H1 (cell line): ENCODE measurements around the gene GJB3. TPM values are rescaled to one million over a fixed set of nuclear protein-coding genes. Genes with fewer than 3 reads are reported as not detected.

Source experiments
- CTCF ChIA-PET: fragments of 300-600 bp; sonication (Branson Sonifier 250); formaldehyde crosslinking; loops from one replicate; lab custom pipeline; 2021; ENCODE audit not compliant: partially characterized antibody; lab: Charles Lee
- POLR2A ChIA-PET: fragments of 300-600 bp; sonication (Branson Sonifier 250); formaldehyde crosslinking; loops from one replicate; lab custom pipeline; 2021; ENCODE audit warnings: inconsistent platforms; ENCODE audit not compliant: partially characterized antibody; lab: Charles Lee
- DNase-seq, 2 experiments: peaks; one replicate each; pipeline versions ENCODE4 v3.0.0 to v3.0.0-alpha.2; 2010 to 2022; ENCODE audit warnings: low spot score in 2 of 2, low read depth in 1 of 2, mixed read lengths in 1 of 2
- FAIRE-seq: peaks from 2 replicates; lab custom pipeline; 2011; peaks lifted over from hg19 to GRCh38; lab: Jason Lieb, UNC
- H2AFZ ChIP-seq: 2 replicates; pipeline ENCODE4 v1.8.1; 2012; ENCODE audit warnings: low read length, inconsistent platforms
- H2AK5ac ChIP-seq: 2 replicates; pipeline ENCODE4 v1.6.1; 2013; ENCODE audit warnings: low read depth, low read length
- H2BK120ac ChIP-seq: replicated peaks from 2 replicates; pipeline ENCODE3; 2013; ENCODE audit warnings: low read depth, low read length, inconsistent platforms
- H2BK12ac ChIP-seq: 2 replicates; pipeline ENCODE4 v1.6.1; 2013; ENCODE audit warnings: low read depth, low read length
- H2BK15ac ChIP-seq: 2 replicates; pipeline ENCODE4 v1.6.1; 2013; ENCODE audit warnings: low read length
- H2BK20ac ChIP-seq: 2 replicates; pipeline ENCODE4 v1.6.1; 2013; ENCODE audit warnings: low read length
- H2BK5ac ChIP-seq: 2 replicates; pipeline ENCODE4 v1.6.1; 2013; ENCODE audit warnings: low read depth, low read length
- H3K14ac ChIP-seq: 2 replicates; pipeline ENCODE4 v1.6.1; 2013; ENCODE audit warnings: inconsistent platforms; ENCODE audit not compliant: insufficient read length
- H3K18ac ChIP-seq: 2 replicates; pipeline ENCODE4 v1.6.1; 2013; ENCODE audit warnings: low read length; ENCODE audit errors: extremely low read depth
- H3K23ac ChIP-seq: 2 replicates; pipeline ENCODE4 v1.6.1; 2013; ENCODE audit warnings: inconsistent platforms; ENCODE audit not compliant: insufficient read length
- H3K23me2 ChIP-seq: 2 replicates; pipeline ENCODE4 v1.6.1; 2013; ENCODE audit warnings: low read depth, low read length
- H3K27ac ChIP-seq: 2 replicates; pipeline ENCODE4 v1.6.1; 2011; ENCODE audit warnings: low read depth, low read length, inconsistent platforms
- H3K27me3 ChIP-seq, 4 experiments: replicated peaks in 1 of 4; 1 replicate in 1 of 4; 2 replicates in 3 of 4; pipeline versions ENCODE4 v1.6.1 to v1.8.1; 2011 to 2013; ENCODE audit warnings: low read length in 3 of 4, mild to moderate bottlenecking in 3 of 4, inconsistent platforms in 2 of 4, mixed read lengths in 2 of 4, moderate library complexity in 1 of 4; ENCODE audit not compliant: control insufficient read depth in 3 of 4, insufficient read depth in 3 of 4; ENCODE audit errors: extremely low read depth in 1 of 4
- H3K36me3 ChIP-seq, 4 experiments: 2 replicates each; pipeline versions ENCODE4 v1.6.1 to v1.8.1; 2011 to 2013; ENCODE audit warnings: mild to moderate bottlenecking in 4 of 4, low read length in 3 of 4, moderate library complexity in 2 of 4, control low read depth in 1 of 4, inconsistent platforms in 1 of 4; ENCODE audit not compliant: insufficient read depth in 4 of 4, control insufficient read depth in 2 of 4
- H3K4ac ChIP-seq: replicated peaks from 2 replicates; pipeline ENCODE3; 2013; ENCODE audit warnings: low read length, low read depth, mixed read lengths, inconsistent platforms; ENCODE audit not compliant: insufficient read length
- H3K4me1 ChIP-seq, 4 experiments: replicated peaks in 1 of 4; 1 replicate in 1 of 4; 2 replicates in 3 of 4; pipeline versions ENCODE4 v1.6.1 to v1.8.1; 2011 to 2013; ENCODE audit warnings: low read length in 3 of 4, inconsistent platforms in 2 of 4, mixed read lengths in 1 of 4; ENCODE audit not compliant: insufficient read depth in 4 of 4, control insufficient read depth in 3 of 4
- H3K4me2 ChIP-seq, 2 experiments: 2 replicates each; pipeline versions ENCODE4 v1.6.1 to v1.8.1; 2011 to 2013; ENCODE audit warnings: low read depth in 2 of 2, low read length in 2 of 2, control low read depth in 1 of 2, inconsistent platforms in 1 of 2, mild to moderate bottlenecking in 1 of 2; ENCODE audit not compliant: insufficient read depth in 1 of 2
- H3K4me3 ChIP-seq, 4 experiments: fragments of 200-600, 300-600 bp in 1 of 4; sonication (generic), shearing (Covaris generic), sonication (Bioruptor Twin) in 1 of 4; 2 replicates each; pipeline versions ENCODE4 v1.5.1 to v1.8.1; 2011 to 2016; ENCODE audit warnings: low read length in 4 of 4, low read depth in 3 of 4, control low read depth in 2 of 4, inconsistent platforms in 2 of 4, mild to moderate bottlenecking in 2 of 4, mixed read lengths in 1 of 4, moderate library complexity in 1 of 4; ENCODE audit not compliant: insufficient read depth in 2 of 4; ENCODE audit errors: extremely low read depth in 1 of 4
- H3K56ac ChIP-seq: replicated peaks from 2 replicates; pipeline ENCODE3; 2013; ENCODE audit warnings: low read depth, mild to moderate bottlenecking, mixed read lengths, low read length, inconsistent platforms; ENCODE audit not compliant: insufficient read length
- H3K79me1 ChIP-seq: 2 replicates; pipeline ENCODE4 v1.6.1; 2013; ENCODE audit warnings: low read depth, low read length, control low read depth
- H3K79me2 ChIP-seq, 2 experiments: 2 replicates each; pipeline versions ENCODE4 v1.6.1 to v1.8.1; 2012 to 2013; ENCODE audit warnings: low read length in 2 of 2, mild to moderate bottlenecking in 2 of 2, inconsistent platforms in 1 of 2; ENCODE audit not compliant: insufficient read depth in 2 of 2, control insufficient read depth in 1 of 2
- H3K9ac ChIP-seq, 4 experiments: replicated peaks in 1 of 4; 1 replicate in 1 of 4; 2 replicates in 3 of 4; pipeline versions ENCODE4 v1.6.1 to v1.8.1; 2011 to 2013; ENCODE audit warnings: low read depth in 3 of 4, low read length in 3 of 4, control low read depth in 2 of 4, mild to moderate bottlenecking in 2 of 4, moderate library complexity in 2 of 4, inconsistent platforms in 1 of 4; ENCODE audit errors: extremely low read depth in 1 of 4
- H3K9me3 ChIP-seq, 2 experiments: 2 replicates each; pipeline versions ENCODE4 v1.6.1 to v1.8.1; 2012 to 2013; ENCODE audit warnings: mild to moderate bottlenecking in 2 of 2, moderate library complexity in 2 of 2, control low read depth in 1 of 2, inconsistent platforms in 1 of 2, low read depth in 1 of 2, low read length in 1 of 2, mixed read lengths in 1 of 2; ENCODE audit not compliant: insufficient read depth in 2 of 2
- H4K20me1 ChIP-seq, 2 experiments: replicated peaks in 1 of 2; 2 replicates each; pipeline versions ENCODE3 to v1.8.1; 2011 to 2013; ENCODE audit warnings: inconsistent platforms in 2 of 2, low read length in 2 of 2, mild to moderate bottlenecking in 1 of 2; ENCODE audit not compliant: insufficient read depth in 2 of 2, control insufficient read depth in 1 of 2
- H4K5ac ChIP-seq: 2 replicates; pipeline ENCODE4 v1.6.1; 2013; ENCODE audit warnings: low read length, low read depth, mixed read lengths, inconsistent platforms; ENCODE audit not compliant: insufficient read length
- H4K8ac ChIP-seq: 2 replicates; pipeline ENCODE4 v1.8.0; 2013; ENCODE audit warnings: mild to moderate bottlenecking, moderate library complexity, low read length, inconsistent platforms; ENCODE audit not compliant: insufficient read depth; ENCODE audit errors: extremely low read depth
- H4K91ac ChIP-seq: replicated peaks from 2 replicates; pipeline ENCODE3; 2013; ENCODE audit warnings: low read length, mixed read lengths, inconsistent platforms; ENCODE audit not compliant: insufficient read length
- CHD1 ChIP-seq: IDR thresholded peaks from 2 replicates; pipeline ENCODE4 v1.6.1; 2012; ENCODE audit warnings: low read depth, low read length, improper control_type of control experiment
- CHD2 ChIP-seq: IDR thresholded peaks from 2 replicates; pipeline ENCODE4 v1.6.1; 2012; ENCODE audit warnings: low read length, improper control_type of control experiment
- GABPA ChIP-seq: IDR thresholded peaks from 2 replicates; pipeline ENCODE4 v1.6.1; 2011; ENCODE audit warnings: mild to moderate bottlenecking, low read length, moderate library complexity, borderline replicate concordance; ENCODE audit not compliant: insufficient read depth
- HDAC2 ChIP-seq, 2 experiments: fragments of 300-600 bp in 1 of 2; sonication (generic) in 1 of 2; IDR thresholded peaks; 2 replicates each; pipeline ENCODE4 v1.6.1; 2011 to 2012; ENCODE audit warnings: low read depth in 2 of 2, low read length in 2 of 2, mild to moderate bottlenecking in 2 of 2, moderate library complexity in 2 of 2, borderline replicate concordance in 1 of 2, inconsistent platforms in 1 of 2
- MAFK ChIP-seq: IDR thresholded peaks from 2 replicates; pipeline ENCODE4 v1.6.1; 2012; ENCODE audit warnings: low read depth, mild to moderate bottlenecking, improper control_type of control experiment, low read length
- NRF1 ChIP-seq: IDR thresholded peaks from 2 replicates; pipeline ENCODE4 v1.6.1; 2011; ENCODE audit warnings: mild to moderate bottlenecking, low read depth, low read length, improper control_type of control experiment
- SP2 ChIP-seq: IDR thresholded peaks from 2 replicates; pipeline ENCODE4 v1.6.1; 2012; ENCODE audit warnings: mild to moderate bottlenecking, low read length, inconsistent platforms
- SRF ChIP-seq: IDR thresholded peaks from 2 replicates; pipeline ENCODE4 v1.6.1; 2011; ENCODE audit warnings: mild to moderate bottlenecking, low read depth, low read length, moderate library complexity
- TAF7 ChIP-seq: optimal IDR thresholded peaks from 2 replicates; pipeline ENCODE3; 2011; ENCODE audit warnings: low read depth, mild to moderate bottlenecking, inconsistent platforms, low read length, moderate library complexity, borderline replicate concordance
- TEAD4 ChIP-seq: IDR thresholded peaks from 2 replicates; pipeline ENCODE4 v1.6.1; 2012; ENCODE audit warnings: low read depth, low read length, inconsistent platforms, mixed read lengths
- ZNF274 ChIP-seq: IDR thresholded peaks from 2 replicates; pipeline ENCODE4 v1.7.0; 2012; ENCODE audit warnings: low read length, borderline replicate concordance; ENCODE audit errors: extremely low read depth
- WGBS, 2 experiments: shearing (Covaris generic) in 1 of 2; methylation state at CpG; one replicate each; pipeline versions ENCODE4 v1.1.6 to v1.1.7; 2013 to 2015; ENCODE audit warnings: low lambda C conversion rate in 2 of 2, mixed read lengths in 2 of 2, inconsistent platforms in 1 of 2, low coverage in 1 of 2, missing lambda C conversion rate in 1 of 2; ENCODE audit not compliant: insufficient replicate concordance in 2 of 2, insufficient coverage in 1 of 2, insufficient read length in 1 of 2; ENCODE audit errors: extremely low coverage in 1 of 2, missing lambda C conversion rate in 1 of 2; 5-methylcytosine and 5-hydroxymethylcytosine counted together
- polyA plus RNA-seq, 7 experiments: library from polyadenylated mRNA; depleted of rRNA in 3 of 7; stranded (reverse) in 5 of 7; unstranded in 2 of 7; fragments of >200 nt in 5 of 7; fragments of 200-250 nt in 2 of 7; gene quantifications; 1 replicate in 5 of 7; 2 replicates in 1 of 7; 4 replicates in 1 of 7; pipeline versions ENCODE4 v1.2.1 to v1.2.3, GENCODE V29; 2011 to 2013; ENCODE audit warnings: missing spikeins in 2 of 7, mixed read lengths in 2 of 7
- total RNA-seq: library from RNA; stranded (reverse); fragmentation: NEBNext Ultra II Directional; extraction: Animal tissue kit (Norgen Biotek cat#: 25700); gene quantifications from 2 replicates; pipeline ENCODE4 v1.2.1, GENCODE V29; 2021
- TF ChIP-seq, protein P1 (sequence below): IDR thresholded peaks from 2 replicates; pipeline ENCODE4 v1.6.1; 2011; ENCODE audit warnings: low read depth, mild to moderate bottlenecking, low read length; ENCODE audit not compliant: insufficient read depth
- TF ChIP-seq, protein P2 (sequence below): IDR thresholded peaks from 2 replicates; pipeline ENCODE4 v1.6.1; 2012; ENCODE audit warnings: inconsistent platforms

The GJB3 gene
- total and polyA plus RNA-seq, 2 of the 8 experiments (the other 6 are each of a cell fraction or from before 2014, with no cell fraction given): 0.93 to 1.6 TPM

DNA sequence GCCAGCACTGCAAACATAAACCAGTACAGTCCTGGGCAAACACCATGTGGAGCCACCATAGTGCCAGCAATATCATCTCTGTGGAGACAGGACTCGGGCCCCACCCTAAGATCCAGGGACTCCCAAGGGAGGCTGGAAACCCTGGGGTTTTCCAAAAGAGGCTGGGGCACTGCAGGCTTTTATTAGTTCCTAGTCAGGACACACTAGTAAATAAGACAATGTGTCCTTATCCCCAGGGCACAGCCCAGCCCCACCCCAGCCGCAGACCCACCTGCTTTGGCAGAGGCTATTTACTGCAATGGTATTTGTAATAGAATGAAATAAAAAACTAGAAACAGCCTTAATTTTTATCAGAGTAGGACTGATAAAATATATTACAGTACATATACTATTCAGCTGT lies 486 bp upstream of the GJB3 start:
- Histone ChIP-seq H3K4me2 (peak overlapping the region; percentile 53 to 98; a peak in 1 of 4 replicates), H2AFZ (no peak overlapping the region)
- no peak for TF ChIP-seq NRF1
- no peak for TF ChIP-seq SP2
- TF ChIP-seq, protein P1, sequence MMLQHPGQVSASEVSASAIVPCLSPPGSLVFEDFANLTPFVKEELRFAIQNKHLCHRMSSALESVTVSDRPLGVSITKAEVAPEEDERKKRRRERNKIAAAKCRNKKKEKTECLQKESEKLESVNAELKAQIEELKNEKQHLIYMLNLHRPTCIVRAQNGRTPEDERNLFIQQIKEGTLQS: no peak
- no peak for TF ChIP-seq HDAC2 (IDR thresholded peaks at IDR 0.05; ENCODE audit: borderline replicate concordance in 1 of 2, low read depth in 2 of 2, low read length in 2 of 2)
- TF ChIP-seq TEAD4: no peak
- TF ChIP-seq CHD1: no peak
- TF ChIP-seq, protein P2, sequence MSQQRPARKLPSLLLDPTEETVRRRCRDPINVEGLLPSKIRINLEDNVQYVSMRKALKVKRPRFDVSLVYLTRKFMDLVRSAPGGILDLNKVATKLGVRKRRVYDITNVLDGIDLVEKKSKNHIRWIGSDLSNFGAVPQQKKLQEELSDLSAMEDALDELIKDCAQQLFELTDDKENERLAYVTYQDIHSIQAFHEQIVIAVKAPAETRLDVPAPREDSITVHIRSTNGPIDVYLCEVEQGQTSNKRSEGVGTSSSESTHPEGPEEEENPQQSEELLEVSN: no peak
- no peak for TF ChIP-seq TAF7
- TF ChIP-seq MAFK: no peak
- TF ChIP-seq ZNF274: no peak
- TF ChIP-seq CHD2: no peak
- no peak for TF ChIP-seq GABPA
- TF ChIP-seq SRF: no peak

More for the DNA sequence above, 486 bp upstream of the GJB3 start:
- no peaks in the 10 kb centered on the region for H3K79me1 ChIP-seq
- H3K27me3 ChIP-seq: peaks cover 0 to 24% (median 10%) of the 10 kb centered on the region in 4 experiments; a peak in 5 of 7 replicates
- H3K4me3 ChIP-seq: peak overlapping the region in 1 of 4 experiments; percentile 83; a peak in 4 of 8 replicates
- no peak for DNase-seq
- H3K23me2 ChIP-seq: peaks cover 15% of the 10 kb centered on the region; the same call in 1 of the 2 replicates
- no peak overlapping the region for H3K23ac ChIP-seq
- H2BK5ac ChIP-seq: no peak overlapping the region
- H2BK15ac ChIP-seq: no peak overlapping the region
- no peak overlapping the region for H4K91ac ChIP-seq
- H3K27ac ChIP-seq: no peak overlapping the region
- no peak overlapping the region for H4K5ac ChIP-seq
- FAIRE-seq: no peak
- H3K4ac ChIP-seq: no peak overlapping the region
- H2BK20ac ChIP-seq: no peak overlapping the region
- H3K9me3 ChIP-seq: no peaks in the 10 kb centered on the region
- no peaks in the 10 kb centered on the region for H3K36me3 ChIP-seq
- H4K8ac ChIP-seq: no peak overlapping the region
- no peak overlapping the region for H2AK5ac ChIP-seq
- no peak overlapping the region for H2BK12ac ChIP-seq
- ChIA-PET POLR2A (interaction anchor here (1.1 to 1.3 kb wide), 2 partner anchors 16 to 18 kb away, joined by 3 read pairs; no protein-coding TSS in a partner anchor), CTCF (interaction anchor here (0.9 to 3.6 kb wide), 3 partner anchors 10 to 89 kb away, joined by 3 to 17 read pairs (median 6); no protein-coding TSS in a partner anchor)
- H3K18ac ChIP-seq: no peak overlapping the region
- H3K79me2 ChIP-seq: no peaks in the 10 kb centered on the region
- no peaks in the 10 kb centered on the region for H4K20me1 ChIP-seq
- H3K56ac ChIP-seq: no peak overlapping the region
- H2BK120ac ChIP-seq: no peak overlapping the region
- 81% methylated on average over 2 of the region's 2 CpGs; no CpG with 5 or more reads in 1 of the 2 experiments for WGBS, 2 experiments
- no peak overlapping the region for H3K14ac ChIP-seq
- H3K4me1 ChIP-seq: peaks cover 0 to 14% (median 5%) of the 10 kb centered on the region in 4 experiments; a peak in 4 of 7 replicates
- H3K9ac ChIP-seq: no peak overlapping the region
